ENCODE measurements around the gene RNF14. TPM values are rescaled to one million over a fixed set of nuclear protein-coding genes. Genes with fewer than 3 reads are reported as not detected.

RNF14 gene
- total RNA-seq, 1 experiment from 2014 or later: 20.5 TPM

DNA sequence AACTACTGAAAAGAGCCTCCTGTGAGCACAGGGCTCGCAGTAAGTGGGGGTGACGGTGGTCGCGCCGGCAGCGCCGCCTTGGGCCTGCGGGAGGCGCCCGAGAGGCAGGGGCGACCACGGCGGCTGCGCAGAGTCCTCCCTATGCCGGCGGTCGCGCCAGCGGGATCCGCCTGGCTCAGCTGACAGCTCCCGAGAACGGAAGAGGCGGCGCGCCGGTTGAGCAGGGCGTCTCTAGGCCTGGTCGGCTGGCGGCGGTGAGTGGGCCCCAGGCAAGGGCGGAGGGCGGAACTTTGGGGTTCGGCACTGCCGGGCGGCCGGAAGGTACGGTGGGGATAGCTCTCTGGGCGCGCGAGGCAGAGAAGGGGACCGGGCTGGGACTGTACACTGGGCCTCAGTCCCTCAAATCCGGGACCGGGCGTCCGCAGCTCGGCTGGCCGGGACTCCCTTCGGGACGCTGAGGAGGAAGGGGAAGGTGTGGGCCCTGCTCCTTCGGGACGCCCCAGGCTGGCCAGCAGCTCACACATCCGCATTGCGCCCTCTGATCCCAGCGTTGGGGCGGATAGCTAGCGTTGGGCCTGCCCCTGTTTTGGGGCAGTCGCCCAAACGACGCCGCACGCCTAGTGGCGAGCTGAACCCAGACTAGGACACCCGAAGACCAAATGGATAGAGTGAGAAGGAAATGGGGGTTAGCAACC lies at the start of gene RNF14 (continued):
- TF ChIP-seq, protein P1, sequence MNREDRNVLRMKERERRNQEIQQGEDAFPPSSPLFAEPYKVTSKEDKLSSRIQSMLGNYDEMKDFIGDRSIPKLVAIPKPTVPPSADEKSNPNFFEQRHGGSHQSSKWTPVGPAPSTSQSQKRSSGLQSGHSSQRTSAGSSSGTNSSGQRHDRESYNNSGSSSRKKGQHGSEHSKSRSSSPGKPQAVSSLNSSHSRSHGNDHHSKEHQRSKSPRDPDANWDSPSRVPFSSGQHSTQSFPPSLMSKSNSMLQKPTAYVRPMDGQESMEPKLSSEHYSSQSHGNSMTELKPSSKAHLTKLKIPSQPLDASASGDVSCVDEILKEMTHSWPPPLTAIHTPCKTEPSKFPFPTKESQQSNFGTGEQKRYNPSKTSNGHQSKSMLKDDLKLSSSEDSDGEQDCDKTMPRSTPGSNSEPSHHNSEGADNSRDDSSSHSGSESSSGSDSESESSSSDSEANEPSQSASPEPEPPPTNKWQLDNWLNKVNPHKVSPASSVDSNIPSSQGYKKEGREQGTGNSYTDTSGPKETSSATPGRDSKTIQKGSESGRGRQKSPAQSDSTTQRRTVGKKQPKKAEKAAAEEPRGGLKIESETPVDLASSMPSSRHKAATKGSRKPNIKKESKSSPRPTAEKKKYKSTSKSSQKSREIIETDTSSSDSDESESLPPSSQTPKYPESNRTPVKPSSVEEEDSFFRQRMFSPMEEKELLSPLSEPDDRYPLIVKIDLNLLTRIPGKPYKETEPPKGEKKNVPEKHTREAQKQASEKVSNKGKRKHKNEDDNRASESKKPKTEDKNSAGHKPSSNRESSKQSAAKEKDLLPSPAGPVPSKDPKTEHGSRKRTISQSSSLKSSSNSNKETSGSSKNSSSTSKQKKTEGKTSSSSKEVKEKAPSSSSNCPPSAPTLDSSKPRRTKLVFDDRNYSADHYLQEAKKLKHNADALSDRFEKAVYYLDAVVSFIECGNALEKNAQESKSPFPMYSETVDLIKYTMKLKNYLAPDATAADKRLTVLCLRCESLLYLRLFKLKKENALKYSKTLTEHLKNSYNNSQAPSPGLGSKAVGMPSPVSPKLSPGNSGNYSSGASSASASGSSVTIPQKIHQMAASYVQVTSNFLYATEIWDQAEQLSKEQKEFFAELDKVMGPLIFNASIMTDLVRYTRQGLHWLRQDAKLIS (CRISPR knock-in tag; IDR thresholded peaks at IDR 0.05; ENCODE audit: borderline replicate concordance): peak; percentile 44; the same call in 1 of the 2 replicates
- TF ChIP-seq FOXK1 (CRISPR knock-in tag; IDR thresholded peaks at IDR 0.05) (peak; percentile 43; the same call in 1 of the 2 replicates), CBFB (CRISPR knock-in tag; IDR thresholded peaks at IDR 0.05; ENCODE audit: low read depth) (no peak), SMAD3 (CRISPR knock-in tag; IDR thresholded peaks at IDR 0.05; ENCODE audit: borderline replicate concordance) (no peak), KAT7 (CRISPR knock-in tag; IDR thresholded peaks at IDR 0.05; ENCODE audit: borderline replicate concordance) (0 out of 2 replicates have a peak, but pooled peaks have one; percentile 63), ZNF263 (CRISPR knock-in tag; IDR thresholded peaks at IDR 0.05; ENCODE audit: low read depth) (peak; percentile 88; the same call in 1 of the 2 replicates), PRRX2 (CRISPR knock-in tag; IDR thresholded peaks at IDR 0.05) (0 out of 2 replicates have a peak, but pooled peaks have one; percentile 56)
- TF ChIP-seq, protein P2, sequence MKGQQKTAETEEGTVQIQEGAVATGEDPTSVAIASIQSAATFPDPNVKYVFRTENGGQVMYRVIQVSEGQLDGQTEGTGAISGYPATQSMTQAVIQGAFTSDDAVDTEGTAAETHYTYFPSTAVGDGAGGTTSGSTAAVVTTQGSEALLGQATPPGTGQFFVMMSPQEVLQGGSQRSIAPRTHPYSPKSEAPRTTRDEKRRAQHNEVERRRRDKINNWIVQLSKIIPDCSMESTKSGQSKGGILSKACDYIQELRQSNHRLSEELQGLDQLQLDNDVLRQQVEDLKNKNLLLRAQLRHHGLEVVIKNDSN (CRISPR knock-in tag; IDR thresholded peaks at IDR 0.05): peak; percentile 64; the same call in 1 of the 2 replicates
- TF ChIP-seq, protein P3, sequence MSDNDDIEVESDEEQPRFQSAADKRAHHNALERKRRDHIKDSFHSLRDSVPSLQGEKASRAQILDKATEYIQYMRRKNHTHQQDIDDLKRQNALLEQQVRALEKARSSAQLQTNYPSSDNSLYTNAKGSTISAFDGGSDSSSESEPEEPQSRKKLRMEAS (CRISPR knock-in tag; IDR thresholded peaks at IDR 0.05): peak; percentile 67; the same call in 1 of the 2 replicates
- TF ChIP-seq, protein P4, sequence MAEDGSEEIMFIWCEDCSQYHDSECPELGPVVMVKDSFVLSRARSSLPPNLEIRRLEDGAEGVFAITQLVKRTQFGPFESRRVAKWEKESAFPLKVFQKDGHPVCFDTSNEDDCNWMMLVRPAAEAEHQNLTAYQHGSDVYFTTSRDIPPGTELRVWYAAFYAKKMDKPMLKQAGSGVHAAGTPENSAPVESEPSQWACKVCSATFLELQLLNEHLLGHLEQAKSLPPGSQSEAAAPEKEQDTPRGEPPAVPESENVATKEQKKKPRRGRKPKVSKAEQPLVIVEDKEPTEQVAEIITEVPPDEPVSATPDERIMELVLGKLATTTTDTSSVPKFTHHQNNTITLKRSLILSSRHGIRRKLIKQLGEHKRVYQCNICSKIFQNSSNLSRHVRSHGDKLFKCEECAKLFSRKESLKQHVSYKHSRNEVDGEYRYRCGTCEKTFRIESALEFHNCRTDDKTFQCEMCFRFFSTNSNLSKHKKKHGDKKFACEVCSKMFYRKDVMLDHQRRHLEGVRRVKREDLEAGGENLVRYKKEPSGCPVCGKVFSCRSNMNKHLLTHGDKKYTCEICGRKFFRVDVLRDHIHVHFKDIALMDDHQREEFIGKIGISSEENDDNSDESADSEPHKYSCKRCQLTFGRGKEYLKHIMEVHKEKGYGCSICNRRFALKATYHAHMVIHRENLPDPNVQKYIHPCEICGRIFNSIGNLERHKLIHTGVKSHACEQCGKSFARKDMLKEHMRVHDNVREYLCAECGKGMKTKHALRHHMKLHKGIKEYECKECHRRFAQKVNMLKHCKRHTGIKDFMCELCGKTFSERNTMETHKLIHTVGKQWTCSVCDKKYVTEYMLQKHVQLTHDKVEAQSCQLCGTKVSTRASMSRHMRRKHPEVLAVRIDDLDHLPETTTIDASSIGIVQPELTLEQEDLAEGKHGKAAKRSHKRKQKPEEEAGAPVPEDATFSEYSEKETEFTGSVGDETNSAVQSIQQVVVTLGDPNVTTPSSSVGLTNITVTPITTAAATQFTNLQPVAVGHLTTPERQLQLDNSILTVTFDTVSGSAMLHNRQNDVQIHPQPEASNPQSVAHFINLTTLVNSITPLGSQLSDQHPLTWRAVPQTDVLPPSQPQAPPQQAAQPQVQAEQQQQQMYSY (CRISPR knock-in tag; IDR thresholded peaks at IDR 0.05): peak; percentile 57; the same call in 1 of the 2 replicates
- TF ChIP-seq, protein P5, sequence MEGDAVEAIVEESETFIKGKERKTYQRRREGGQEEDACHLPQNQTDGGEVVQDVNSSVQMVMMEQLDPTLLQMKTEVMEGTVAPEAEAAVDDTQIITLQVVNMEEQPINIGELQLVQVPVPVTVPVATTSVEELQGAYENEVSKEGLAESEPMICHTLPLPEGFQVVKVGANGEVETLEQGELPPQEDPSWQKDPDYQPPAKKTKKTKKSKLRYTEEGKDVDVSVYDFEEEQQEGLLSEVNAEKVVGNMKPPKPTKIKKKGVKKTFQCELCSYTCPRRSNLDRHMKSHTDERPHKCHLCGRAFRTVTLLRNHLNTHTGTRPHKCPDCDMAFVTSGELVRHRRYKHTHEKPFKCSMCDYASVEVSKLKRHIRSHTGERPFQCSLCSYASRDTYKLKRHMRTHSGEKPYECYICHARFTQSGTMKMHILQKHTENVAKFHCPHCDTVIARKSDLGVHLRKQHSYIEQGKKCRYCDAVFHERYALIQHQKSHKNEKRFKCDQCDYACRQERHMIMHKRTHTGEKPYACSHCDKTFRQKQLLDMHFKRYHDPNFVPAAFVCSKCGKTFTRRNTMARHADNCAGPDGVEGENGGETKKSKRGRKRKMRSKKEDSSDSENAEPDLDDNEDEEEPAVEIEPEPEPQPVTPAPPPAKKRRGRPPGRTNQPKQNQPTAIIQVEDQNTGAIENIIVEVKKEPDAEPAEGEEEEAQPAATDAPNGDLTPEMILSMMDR (IDR thresholded peaks at IDR 0.05): peak; percentile 98
- TF ChIP-seq, protein P6, sequence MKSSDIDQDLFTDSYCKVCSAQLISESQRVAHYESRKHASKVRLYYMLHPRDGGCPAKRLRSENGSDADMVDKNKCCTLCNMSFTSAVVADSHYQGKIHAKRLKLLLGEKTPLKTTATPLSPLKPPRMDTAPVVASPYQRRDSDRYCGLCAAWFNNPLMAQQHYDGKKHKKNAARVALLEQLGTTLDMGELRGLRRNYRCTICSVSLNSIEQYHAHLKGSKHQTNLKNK (CRISPR knock-in tag; IDR thresholded peaks at IDR 0.05): no peak
- TF ChIP-seq, protein P7, sequence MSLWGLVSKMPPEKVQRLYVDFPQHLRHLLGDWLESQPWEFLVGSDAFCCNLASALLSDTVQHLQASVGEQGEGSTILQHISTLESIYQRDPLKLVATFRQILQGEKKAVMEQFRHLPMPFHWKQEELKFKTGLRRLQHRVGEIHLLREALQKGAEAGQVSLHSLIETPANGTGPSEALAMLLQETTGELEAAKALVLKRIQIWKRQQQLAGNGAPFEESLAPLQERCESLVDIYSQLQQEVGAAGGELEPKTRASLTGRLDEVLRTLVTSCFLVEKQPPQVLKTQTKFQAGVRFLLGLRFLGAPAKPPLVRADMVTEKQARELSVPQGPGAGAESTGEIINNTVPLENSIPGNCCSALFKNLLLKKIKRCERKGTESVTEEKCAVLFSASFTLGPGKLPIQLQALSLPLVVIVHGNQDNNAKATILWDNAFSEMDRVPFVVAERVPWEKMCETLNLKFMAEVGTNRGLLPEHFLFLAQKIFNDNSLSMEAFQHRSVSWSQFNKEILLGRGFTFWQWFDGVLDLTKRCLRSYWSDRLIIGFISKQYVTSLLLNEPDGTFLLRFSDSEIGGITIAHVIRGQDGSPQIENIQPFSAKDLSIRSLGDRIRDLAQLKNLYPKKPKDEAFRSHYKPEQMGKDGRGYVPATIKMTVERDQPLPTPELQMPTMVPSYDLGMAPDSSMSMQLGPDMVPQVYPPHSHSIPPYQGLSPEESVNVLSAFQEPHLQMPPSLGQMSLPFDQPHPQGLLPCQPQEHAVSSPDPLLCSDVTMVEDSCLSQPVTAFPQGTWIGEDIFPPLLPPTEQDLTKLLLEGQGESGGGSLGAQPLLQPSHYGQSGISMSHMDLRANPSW (CRISPR knock-in tag; conservative IDR thresholded peaks at IDR 0.05; ENCODE audit: low read depth): no peak
- TF ChIP-seq, protein P8, sequence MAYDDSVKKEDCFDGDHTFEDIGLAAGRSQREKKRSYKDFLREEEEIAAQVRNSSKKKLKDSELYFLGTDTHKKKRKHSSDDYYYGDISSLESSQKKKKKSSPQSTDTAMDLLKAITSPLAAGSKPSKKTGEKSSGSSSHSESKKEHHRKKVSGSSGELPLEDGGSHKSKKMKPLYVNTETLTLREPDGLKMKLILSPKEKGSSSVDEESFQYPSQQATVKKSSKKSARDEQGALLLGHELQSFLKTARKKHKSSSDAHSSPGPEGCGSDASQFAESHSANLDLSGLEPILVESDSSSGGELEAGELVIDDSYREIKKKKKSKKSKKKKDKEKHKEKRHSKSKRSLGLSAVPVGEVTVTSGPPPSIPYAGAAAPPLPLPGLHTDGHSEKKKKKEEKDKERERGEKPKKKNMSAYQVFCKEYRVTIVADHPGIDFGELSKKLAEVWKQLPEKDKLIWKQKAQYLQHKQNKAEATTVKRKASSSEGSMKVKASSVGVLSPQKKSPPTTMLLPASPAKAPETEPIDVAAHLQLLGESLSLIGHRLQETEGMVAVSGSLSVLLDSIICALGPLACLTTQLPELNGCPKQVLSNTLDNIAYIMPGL (CRISPR knock-in tag; IDR thresholded peaks at IDR 0.05): peak; percentile 96
- TF ChIP-seq, protein P9, sequence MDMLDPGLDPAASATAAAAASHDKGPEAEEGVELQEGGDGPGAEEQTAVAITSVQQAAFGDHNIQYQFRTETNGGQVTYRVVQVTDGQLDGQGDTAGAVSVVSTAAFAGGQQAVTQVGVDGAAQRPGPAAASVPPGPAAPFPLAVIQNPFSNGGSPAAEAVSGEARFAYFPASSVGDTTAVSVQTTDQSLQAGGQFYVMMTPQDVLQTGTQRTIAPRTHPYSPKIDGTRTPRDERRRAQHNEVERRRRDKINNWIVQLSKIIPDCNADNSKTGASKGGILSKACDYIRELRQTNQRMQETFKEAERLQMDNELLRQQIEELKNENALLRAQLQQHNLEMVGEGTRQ (CRISPR knock-in tag; IDR thresholded peaks at IDR 0.05): peak; percentile 75
- TF ChIP-seq, protein P10, sequence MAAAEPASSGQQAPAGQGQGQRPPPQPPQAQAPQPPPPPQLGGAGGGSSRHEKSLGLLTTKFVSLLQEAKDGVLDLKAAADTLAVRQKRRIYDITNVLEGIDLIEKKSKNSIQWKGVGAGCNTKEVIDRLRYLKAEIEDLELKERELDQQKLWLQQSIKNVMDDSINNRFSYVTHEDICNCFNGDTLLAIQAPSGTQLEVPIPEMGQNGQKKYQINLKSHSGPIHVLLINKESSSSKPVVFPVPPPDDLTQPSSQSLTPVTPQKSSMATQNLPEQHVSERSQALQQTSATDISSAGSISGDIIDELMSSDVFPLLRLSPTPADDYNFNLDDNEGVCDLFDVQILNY (CRISPR knock-in tag; IDR thresholded peaks at IDR 0.05): peak; percentile 74; the same call in 1 of the 2 replicates
- TF ChIP-seq, protein P11, sequence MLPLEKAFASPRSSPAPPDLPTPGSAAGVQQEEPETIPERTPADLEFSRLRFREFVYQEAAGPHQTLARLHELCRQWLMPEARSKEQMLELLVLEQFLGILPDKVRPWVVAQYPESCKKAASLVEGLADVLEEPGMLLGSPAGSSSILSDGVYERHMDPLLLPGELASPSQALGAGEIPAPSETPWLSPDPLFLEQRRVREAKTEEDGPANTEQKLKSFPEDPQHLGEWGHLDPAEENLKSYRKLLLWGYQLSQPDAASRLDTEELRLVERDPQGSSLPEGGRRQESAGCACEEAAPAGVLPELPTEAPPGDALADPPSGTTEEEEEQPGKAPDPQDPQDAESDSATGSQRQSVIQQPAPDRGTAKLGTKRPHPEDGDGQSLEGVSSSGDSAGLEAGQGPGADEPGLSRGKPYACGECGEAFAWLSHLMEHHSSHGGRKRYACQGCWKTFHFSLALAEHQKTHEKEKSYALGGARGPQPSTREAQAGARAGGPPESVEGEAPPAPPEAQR (CRISPR knock-in tag; IDR thresholded peaks at IDR 0.05): no peak
